Ovary (tissue), 9 donors: ENCODE results near the gene ACAP3. TPM values are rescaled to one million over a fixed set of nuclear protein-coding genes. Genes with fewer than 3 reads are reported as not detected.

ENCODE experiments used
- DNase-seq, 5 donors: peaks; one replicate each; pipeline ENCODE4 v3.0.0-alpha.2; 2019 to 2020
- H3K27ac ChIP-seq, 2 donors: fragments of 200-600 bp; one replicate each; pipeline versions ENCODE4 v1.5.1 to v1.8.0; 2019 to 2022
- H3K27me3 ChIP-seq: fragments of 200-600 bp; one replicate; pipeline ENCODE4 v1.8.0; 2022
- H3K36me3 ChIP-seq: fragments of 200-600 bp; sonication (generic); one replicate; pipeline ENCODE4 v1.5.1; 2019
- H3K4me1 ChIP-seq: one replicate; pipeline ENCODE4 v1.8.1; 2013; ENCODE audit warnings: mild to moderate bottlenecking, moderate library complexity; ENCODE audit not compliant: insufficient read depth
- H3K4me3 ChIP-seq: fragments of 200-600 bp; sonication (generic); one replicate; pipeline ENCODE4 v1.5.1; 2017
- H3K9me3 ChIP-seq, 2 donors: fragments of 200-600 bp in 1 of 2; sonication (generic) in 1 of 2; one replicate each; pipeline versions ENCODE4 v1.5.1 to v1.8.1; 2013 to 2019; ENCODE audit warnings: mild to moderate bottlenecking in 1 of 2, moderate library complexity in 1 of 2
- CTCF ChIP-seq, 3 donors: fragments of 450-650 bp in 2 of 3; fragments of 200-600 bp in 1 of 3; IDR thresholded peaks; one replicate each; pipeline versions ENCODE4 v1.5.1 to v1.8.0; 2016 to 2022; ENCODE audit warnings: antibody characterized with exemption in 3 of 3, mild to moderate bottlenecking in 1 of 3
- EP300 ChIP-seq: sonication (generic); formaldehyde crosslinking; IDR thresholded peaks from one replicate; pipeline ENCODE4 v1.6.1; 2017; ENCODE audit warnings: antibody characterized with exemption
- POLR2A ChIP-seq: fragments of 450-650 bp; IDR thresholded peaks from one replicate; pipeline ENCODE4 v1.6.1; 2017; ENCODE audit warnings: antibody characterized with exemption, mild to moderate bottlenecking, moderate library complexity
- WGBS, 3 donors: extraction: QIAGEN DNeasy Blood & Tissue Kit in 1 of 3; methylation state at CpG; one replicate each; pipeline versions ENCODE4 v1.1.5 to v1.1.7; 2013 to 2017; 5-methylcytosine and 5-hydroxymethylcytosine counted together
- intact Hi-C, 4 donors: fragments of 100-400 bp; cut with DNase I; formaldehyde crosslinking; loops; one replicate each; pipeline versions ENCODE4 v1.11.0 to v1.15.1; 2022 to 2023
- polyA plus RNA-seq, 2 donors: library from polyadenylated mRNA; stranded (reverse); fragments of 200-250 nt in 1 of 2; fragments of 350-450 nt in 1 of 2; fragmentation: Illumina TruSeq in 1 of 2; extraction: RNeasy Lipid Tissue Mini Kit (QIAGEN cat#74804) in 1 of 2; gene quantifications; one replicate each; pipeline ENCODE4 v1.2.3, GENCODE V29; 2013 to 2014
- total RNA-seq, 7 donors: library from RNA; depleted of rRNA in 2 of 7; stranded (reverse); fragments of >200 nt in 2 of 7; fragmentation: NEBNext Ultra II Directional in 3 of 7; extraction: Animal tissue kit (Norgen Biotek cat#: 25700) in 3 of 7; gene quantifications; one replicate each; pipeline versions ENCODE4 v1.1.0 to v1.2.4, GENCODE V29; 2016 to 2023
- donor health status: DM: no; HTN: no; CAD: no; lungs with moderate emphysema.
- donor health status: DM: no; HTN: no; CAD: no.
- donor health status: Bipolar disorder and iron deficiency.
- donor health status: DM: yes; HTN: yes; CAD: no.
- donor health status: DM: no; HTN: no; CAD: no.
- donor health status: DM: yes; HTN: yes; CAD: no.

Gene ACAP3
- total and polyA plus RNA-seq, 9 donors, result 3.5 to 62.4 (median 45.1) TPM

GRCh38 chr1:1342061-1342562, 34.4 kb upstream of the ACAP3 start:
- H3K27ac ChIP-seq, result no peak overlapping the region
- H3K27me3 ChIP-seq, result no peaks in the 10 kb centered on the region
- no peaks in the 10 kb centered on the region for H3K36me3 ChIP-seq
- no peak overlapping the region for H3K4me3 ChIP-seq
- intact Hi-C loops, result no loop called here
- WGBS, 3 donors, result 91 to 93% (median 93%) methylated on average over 23 to 28 of the region's 28 CpGs
- no peak for DNase-seq
- TF ChIP-seq POLR2A (no peak), EP300 (no peak), CTCF (IDR thresholded peaks at IDR 0.05) (no peak)
- peaks cover 14% of the 10 kb centered on the region for H3K4me1 ChIP-seq
- H3K9me3 ChIP-seq, result no peaks in the 10 kb centered on the region

DNA sequence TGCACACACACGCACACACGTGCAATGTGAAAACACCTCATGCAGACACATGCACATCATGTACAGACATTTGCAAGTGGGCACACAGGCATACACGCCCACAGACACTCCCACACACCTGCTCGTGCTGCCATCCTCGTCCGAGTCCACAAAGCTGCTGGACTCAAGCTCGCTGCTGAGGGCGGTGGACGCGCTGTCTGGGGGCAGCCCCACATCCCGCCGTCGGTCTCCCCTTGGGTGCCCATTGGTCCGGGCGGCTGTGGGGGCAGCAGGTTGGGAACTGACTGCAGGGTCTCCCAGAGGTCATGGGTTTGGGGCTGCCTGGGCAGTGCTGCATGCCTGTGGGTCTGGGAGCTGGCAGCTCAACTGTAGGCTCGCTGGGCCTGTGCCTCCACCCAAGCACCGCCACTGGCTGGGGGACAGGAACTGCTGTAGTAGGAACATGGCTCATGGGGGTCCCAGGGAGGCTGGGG, 33.9 kb upstream of the ACAP3 start:
- Histone ChIP-seq H3K27me3 (no peaks in the 10 kb centered on the region), H3K9me3 (no peaks in the 10 kb centered on the region), H3K36me3 (no peaks in the 10 kb centered on the region), H3K4me3 (no peak overlapping the region), H3K4me1 (peaks cover 10% of the 10 kb centered on the region), H3K27ac (no peak overlapping the region)
- 85 to 90% (median 89%) methylated on average over 17 of the region's 17 CpGs for WGBS, 3 donors
- no peak for DNase-seq
- intact Hi-C loops, result no loop called here
- TF ChIP-seq POLR2A (no peak), EP300 (no peak), CTCF (IDR thresholded peaks at IDR 0.05) (no peak)

- H3K9me3 ChIP-seq, result no peaks in the 10 kb centered on the region
- H3K4me1 ChIP-seq, result peaks cover 3% of the 10 kb centered on the region
- H3K27me3 ChIP-seq, result no peaks in the 10 kb centered on the region
- TF ChIP-seq EP300 (no peak), CTCF (IDR thresholded peaks at IDR 0.05) (no peak), POLR2A (no peak)
- 88 to 90% (median 88%) methylated on average over 36 of the region's 36 CpGs for WGBS, 3 donors
- intact Hi-C loops, result no loop called here
- no peak for DNase-seq
- no peaks in the 10 kb centered on the region for H3K36me3 ChIP-seq
- H3K4me3 ChIP-seq, result no peak overlapping the region
- H3K27ac ChIP-seq, result no peak overlapping the region
Measured at GRCh38 chr1:1340791-1341548, 33.2 kb upstream of the ACAP3 start.

- TF ChIP-seq EP300 (no peak), CTCF (IDR thresholded peaks at IDR 0.05) (no peak), POLR2A (no peak)
- Histone ChIP-seq H3K27me3 (no peaks in the 10 kb centered on the region), H3K4me3 (no peak overlapping the region), H3K4me1 (no peaks in the 10 kb centered on the region), H3K27ac (no peak overlapping the region), H3K36me3 (no peaks in the 10 kb centered on the region), H3K9me3 (no peaks in the 10 kb centered on the region)
- DNase-seq, result no peak
- WGBS, 3 donors, result 87 to 90% (median 89%) methylated on average over 23 of the region's 23 CpGs
- intact Hi-C loops, result no loop called here
Measured at GRCh38 chr1:1340185-1340584, 32.5 kb upstream of the ACAP3 start.
